Smooth muscle cell (in vitro differentiated cells): ENCODE measurements around the gene NUP107. TPM values are rescaled to one million over a fixed set of nuclear protein-coding genes. Genes with fewer than 3 reads are reported as not detected.

ENCODE experiments used
- DNase-seq: peaks from one replicate; lab custom pipeline; 2025; ENCODE audit not compliant: unreplicated experiment; lab: John Stamatoyannopoulos, UW
- H2AFZ ChIP-seq: fragments of 200-600 bp; sonication (generic); 2 replicates; pipeline ENCODE4 v1.6.0; 2016; ENCODE audit warnings: antibody characterized with exemption, low read depth, mild to moderate bottlenecking
- H3F3A ChIP-seq: fragments of 200-600 bp; sonication (generic); 2 replicates; pipeline ENCODE4 v1.6.0; 2017; ENCODE audit warnings: antibody characterized with exemption, low read depth
- H3K27ac ChIP-seq: fragments of 200-600 bp; sonication (generic); 2 replicates; pipeline ENCODE4 v1.5.1; 2016; ENCODE audit warnings: low read depth, mild to moderate bottlenecking
- H3K27me3 ChIP-seq: fragments of 200-600 bp; sonication (generic); 2 replicates; pipeline ENCODE4 v1.6.1; 2016; ENCODE audit warnings: low read depth, mild to moderate bottlenecking
- H3K36me3 ChIP-seq: fragments of 200-600 bp; sonication (generic); 2 replicates; pipeline ENCODE4 v1.5.1; 2016; ENCODE audit warnings: low read depth
- H3K4me1 ChIP-seq: fragments of 200-600 bp; sonication (generic); 2 replicates; pipeline ENCODE4 v1.5.1; 2016; ENCODE audit warnings: low read depth
- H3K4me2 ChIP-seq: fragments of 200-600 bp; sonication (generic); 2 replicates; pipeline ENCODE4 v1.6.0; 2016; ENCODE audit warnings: mild to moderate bottlenecking
- H3K4me3 ChIP-seq: fragments of 200-600 bp; sonication (generic); 2 replicates; pipeline ENCODE4 v1.5.1; 2016; ENCODE audit warnings: mild to moderate bottlenecking
- H3K79me2 ChIP-seq: fragments of 200-600 bp; sonication (generic); 2 replicates; pipeline ENCODE4 v1.6.0; 2016; ENCODE audit warnings: low read depth, mild to moderate bottlenecking
- H3K9ac ChIP-seq: fragments of 200-600 bp; sonication (generic); 2 replicates; pipeline ENCODE4 v1.6.0; 2016; ENCODE audit warnings: low read depth
- H3K9me3 ChIP-seq: fragments of 200-600 bp; sonication (generic); replicated peaks from 2 replicates; pipeline ENCODE4 v1.5.1; 2016; ENCODE audit warnings: low read depth
- H4K20me1 ChIP-seq: fragments of 200-600 bp; sonication (generic); 2 replicates; pipeline ENCODE4 v1.6.0; 2016; ENCODE audit warnings: low read depth
- WGBS: methylation state at CpG from one replicate; pipeline ENCODE4 v1.1.7; 2016; ENCODE audit warnings: low lambda C conversion rate; 5-methylcytosine and 5-hydroxymethylcytosine counted together
- polyA plus RNA-seq: library from polyadenylated mRNA; unstranded; fragments of >200 nt; fragmentation: Nextera tagmentation; extraction: Ambion mirVana; gene quantifications from 2 replicates; pipeline ENCODE4 v1.2.1, GENCODE V29; 2016
- total RNA-seq: library from RNA; depleted of rRNA; stranded (reverse); fragments of >200 nt; gene quantifications from 2 replicates; pipeline ENCODE4 v1.2.3, GENCODE V29; 2014
- TF ChIP-seq, protein P1 (sequence below): fragments of 200-600 bp; sonication (generic); IDR thresholded peaks from 2 replicates; pipeline ENCODE4 v1.5.1; 2017; ENCODE audit warnings: borderline replicate concordance, mild to moderate bottlenecking, antibody characterized with exemption; ENCODE audit not compliant: insufficient read depth, poor library complexity, severe bottlenecking

NUP107 gene
- total and polyA plus RNA-seq, 2 experiments from 2014 or later = 39.9 to 51.1 TPM

DNA sequence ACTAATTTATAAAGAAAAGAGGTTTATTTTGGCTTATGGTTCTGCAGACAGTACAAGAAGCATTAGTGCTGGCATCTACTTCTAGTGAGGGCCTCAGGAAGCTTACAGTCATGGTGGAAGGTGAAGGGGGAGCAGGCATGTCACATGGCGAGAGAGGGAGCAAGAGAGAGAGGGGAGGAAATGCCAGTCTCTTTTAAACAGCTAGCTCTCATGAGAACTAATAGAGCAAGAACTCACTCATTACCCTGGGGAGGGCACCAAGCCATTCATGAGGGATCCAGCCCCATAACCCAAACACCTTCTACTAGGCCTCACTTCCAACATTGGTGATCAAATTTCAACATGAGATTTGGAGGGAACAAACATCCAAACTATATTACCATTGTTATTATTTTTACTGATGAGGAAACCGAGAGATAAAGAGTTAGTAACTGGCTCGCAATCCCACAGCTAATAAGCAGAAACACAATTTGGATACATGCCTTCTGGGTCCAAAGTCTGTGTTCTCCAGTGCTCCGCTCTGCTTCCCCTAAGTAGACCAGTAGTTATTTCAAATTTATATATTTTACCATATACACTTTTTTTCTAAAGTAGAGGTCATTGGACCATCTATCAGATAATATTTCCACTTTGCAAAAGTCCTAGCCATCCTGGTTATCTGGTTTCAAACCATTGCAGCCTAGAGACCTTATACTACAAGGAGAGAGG is 68.9 kb downstream of the NUP107 start:
- TF ChIP-seq, protein P1, sequence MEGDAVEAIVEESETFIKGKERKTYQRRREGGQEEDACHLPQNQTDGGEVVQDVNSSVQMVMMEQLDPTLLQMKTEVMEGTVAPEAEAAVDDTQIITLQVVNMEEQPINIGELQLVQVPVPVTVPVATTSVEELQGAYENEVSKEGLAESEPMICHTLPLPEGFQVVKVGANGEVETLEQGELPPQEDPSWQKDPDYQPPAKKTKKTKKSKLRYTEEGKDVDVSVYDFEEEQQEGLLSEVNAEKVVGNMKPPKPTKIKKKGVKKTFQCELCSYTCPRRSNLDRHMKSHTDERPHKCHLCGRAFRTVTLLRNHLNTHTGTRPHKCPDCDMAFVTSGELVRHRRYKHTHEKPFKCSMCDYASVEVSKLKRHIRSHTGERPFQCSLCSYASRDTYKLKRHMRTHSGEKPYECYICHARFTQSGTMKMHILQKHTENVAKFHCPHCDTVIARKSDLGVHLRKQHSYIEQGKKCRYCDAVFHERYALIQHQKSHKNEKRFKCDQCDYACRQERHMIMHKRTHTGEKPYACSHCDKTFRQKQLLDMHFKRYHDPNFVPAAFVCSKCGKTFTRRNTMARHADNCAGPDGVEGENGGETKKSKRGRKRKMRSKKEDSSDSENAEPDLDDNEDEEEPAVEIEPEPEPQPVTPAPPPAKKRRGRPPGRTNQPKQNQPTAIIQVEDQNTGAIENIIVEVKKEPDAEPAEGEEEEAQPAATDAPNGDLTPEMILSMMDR = no peak
- no peak overlapping the region for H3K9ac ChIP-seq
- 92% methylated on average over 4 of the region's 4 CpGs for WGBS
- no peak for DNase-seq
- H3K4me3 ChIP-seq = no peak overlapping the region
- no peak overlapping the region for H3K27ac ChIP-seq
- H3K4me2 ChIP-seq = no peak overlapping the region
- H3K9me3 ChIP-seq = no peaks in the 10 kb centered on the region
- H3K4me1 ChIP-seq = no peaks in the 10 kb centered on the region
- H3K79me2 ChIP-seq = no peaks in the 10 kb centered on the region
- peaks cover 13% of the 10 kb centered on the region for H3K36me3 ChIP-seq
- no peak overlapping the region for H2AFZ ChIP-seq
- no peaks in the 10 kb centered on the region for H4K20me1 ChIP-seq
- H3F3A ChIP-seq = no peaks in the 10 kb centered on the region
- H3K27me3 ChIP-seq = no peaks in the 10 kb centered on the region

DNA sequence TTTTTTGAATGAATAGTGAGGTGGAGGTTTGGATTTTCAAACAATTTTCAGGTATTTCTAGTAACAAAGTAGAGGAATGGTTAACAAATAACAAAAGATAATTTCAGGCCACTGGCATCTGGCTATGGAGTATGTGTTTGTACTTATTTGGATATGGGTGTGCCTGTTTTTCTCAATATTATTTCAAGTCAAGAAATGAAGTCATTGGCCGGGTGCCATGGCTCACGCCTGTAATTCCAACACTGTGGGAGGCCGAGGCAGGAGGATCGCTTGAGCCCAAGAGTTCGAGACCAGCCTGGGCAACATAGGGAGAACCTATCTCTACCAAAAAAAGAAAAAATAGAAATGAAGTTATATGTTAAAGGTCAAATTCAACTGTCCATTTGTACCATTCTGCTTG is 73.1 kb downstream of the NUP107 start:
- Histone ChIP-seq H3K4me1 (no peaks in the 10 kb centered on the region), H4K20me1 (no peaks in the 10 kb centered on the region), H3K79me2 (no peaks in the 10 kb centered on the region), H3K4me3 (no peak overlapping the region), H3K27me3 (no peaks in the 10 kb centered on the region), H3F3A (no peaks in the 10 kb centered on the region), H3K9ac (no peak overlapping the region), H2AFZ (no peak overlapping the region), H3K36me3 (peaks cover 9% of the 10 kb centered on the region), H3K4me2 (no peak overlapping the region), H3K9me3 (no peaks in the 10 kb centered on the region), H3K27ac (no peak overlapping the region)
- DNase-seq = no peak
- 96% methylated on average over 5 of the region's 5 CpGs for WGBS
- TF ChIP-seq, protein P1 = no peak

DNA sequence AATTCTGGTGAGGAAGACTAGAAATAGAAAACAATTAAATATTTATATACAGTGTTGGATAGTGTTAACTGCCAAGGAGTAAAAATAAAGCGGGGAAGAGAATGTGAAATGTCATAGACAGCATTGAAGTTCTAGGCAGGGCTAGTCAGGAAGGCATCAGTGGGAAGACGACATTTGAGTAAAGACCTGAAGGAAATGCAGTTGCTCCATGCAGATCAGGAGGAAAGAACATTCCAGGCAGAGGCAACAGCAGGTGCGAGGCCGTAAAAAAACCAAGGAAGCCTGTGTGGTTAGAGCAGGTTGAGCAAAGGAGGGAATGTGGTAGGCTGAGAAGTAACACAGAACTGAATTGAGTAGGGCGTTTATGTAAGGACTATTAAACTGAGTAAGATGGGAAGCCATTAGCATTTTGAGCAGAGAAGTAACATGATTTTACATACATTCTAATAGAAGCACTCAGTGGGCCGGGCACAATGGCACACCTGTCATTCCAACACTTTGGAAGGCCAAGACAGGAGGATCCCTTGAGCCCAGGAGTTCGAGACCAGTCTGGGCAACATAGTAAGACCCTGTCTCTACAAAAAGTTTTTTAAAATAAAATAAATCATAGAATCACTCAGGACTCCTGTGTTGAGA is 74.1 kb downstream of the NUP107 start:
- Histone ChIP-seq H3K4me3 (no peak overlapping the region), H3K4me1 (no peaks in the 10 kb centered on the region), H3K9ac (no peak overlapping the region), H3K79me2 (no peaks in the 10 kb centered on the region), H3K36me3 (peaks cover 9% of the 10 kb centered on the region), H3K27me3 (no peaks in the 10 kb centered on the region), H3F3A (no peaks in the 10 kb centered on the region), H3K9me3 (no peaks in the 10 kb centered on the region), H3K4me2 (no peak overlapping the region), H3K27ac (no peak overlapping the region), H4K20me1 (no peaks in the 10 kb centered on the region), H2AFZ (no peak overlapping the region)
- TF ChIP-seq, protein P1 = no peak
- 99% methylated on average over 7 of the region's 7 CpGs for WGBS
- DNase-seq = no peak

DNA sequence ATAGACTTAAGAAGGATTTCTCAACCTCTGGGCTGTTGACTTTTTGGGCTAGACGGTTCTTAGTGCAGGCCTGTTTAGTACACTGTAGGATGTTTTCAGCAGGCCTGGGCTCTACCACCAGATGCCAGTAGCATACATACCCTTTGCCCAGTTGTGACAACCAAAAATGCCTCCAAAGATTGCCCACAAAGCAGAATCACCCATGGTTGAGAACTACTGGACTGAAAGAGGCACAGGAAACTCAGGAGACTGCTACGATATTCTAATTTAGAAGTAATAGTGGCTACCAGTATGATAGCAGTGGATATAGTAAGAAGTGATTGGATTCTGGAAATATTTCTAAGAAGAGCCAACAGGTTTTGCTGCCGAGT is 74.6 kb downstream of the NUP107 start:
- Histone ChIP-seq H3K4me2 (no peak overlapping the region), H2AFZ (no peak overlapping the region), H3F3A (no peaks in the 10 kb centered on the region), H3K9ac (no peak overlapping the region), H3K9me3 (no peaks in the 10 kb centered on the region), H3K79me2 (no peaks in the 10 kb centered on the region), H4K20me1 (no peaks in the 10 kb centered on the region), H3K4me1 (no peaks in the 10 kb centered on the region), H3K27ac (no peak overlapping the region), H3K27me3 (no peaks in the 10 kb centered on the region), H3K4me3 (no peak overlapping the region), H3K36me3 (peaks cover 6% of the 10 kb centered on the region)
- DNase-seq = no peak
- TF ChIP-seq, protein P1 = no peak
- WGBS = 98% methylated on average over 3 of the region's 3 CpGs
